CD4-positive, alpha-beta T cell treated with Interleukin-17A for 4 hours (primary cell): ENCODE results near the gene SLC9A8.
"Not testable (repeated sequence)": the region's sequence is repeated elsewhere in the genome, so short reads cannot be mapped to it uniquely, and the experiment has no call there.

Source experiments
- DNase-seq: peaks from one replicate; pipeline ENCODE4 v3.0.0-alpha.2; 2020; ENCODE audit warnings: mixed read lengths

SLC9A8 gene, protein sequence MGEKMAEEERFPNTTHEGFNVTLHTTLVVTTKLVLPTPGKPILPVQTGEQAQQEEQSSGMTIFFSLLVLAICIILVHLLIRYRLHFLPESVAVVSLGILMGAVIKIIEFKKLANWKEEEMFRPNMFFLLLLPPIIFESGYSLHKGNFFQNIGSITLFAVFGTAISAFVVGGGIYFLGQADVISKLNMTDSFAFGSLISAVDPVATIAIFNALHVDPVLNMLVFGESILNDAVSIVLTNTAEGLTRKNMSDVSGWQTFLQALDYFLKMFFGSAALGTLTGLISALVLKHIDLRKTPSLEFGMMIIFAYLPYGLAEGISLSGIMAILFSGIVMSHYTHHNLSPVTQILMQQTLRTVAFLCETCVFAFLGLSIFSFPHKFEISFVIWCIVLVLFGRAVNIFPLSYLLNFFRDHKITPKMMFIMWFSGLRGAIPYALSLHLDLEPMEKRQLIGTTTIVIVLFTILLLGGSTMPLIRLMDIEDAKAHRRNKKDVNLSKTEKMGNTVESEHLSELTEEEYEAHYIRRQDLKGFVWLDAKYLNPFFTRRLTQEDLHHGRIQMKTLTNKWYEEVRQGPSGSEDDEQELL

GRCh38 chr20:49812507-49813304, at the start of gene SLC9A8:
Gene SLC9A8 (plus strand): TSS chr20:49812828. CDS start chr20:49812923, 95 bp downstream.
- DNase-seq, result peak; percentile 82

GRCh38 chr20:49762940-49763766, 49.5 kb upstream of the SLC9A8 start:
- no peak for DNase-seq

GRCh38 chr20:49765413-49765736, 47.3 kb upstream of the SLC9A8 start:
- no peak for DNase-seq

DNA sequence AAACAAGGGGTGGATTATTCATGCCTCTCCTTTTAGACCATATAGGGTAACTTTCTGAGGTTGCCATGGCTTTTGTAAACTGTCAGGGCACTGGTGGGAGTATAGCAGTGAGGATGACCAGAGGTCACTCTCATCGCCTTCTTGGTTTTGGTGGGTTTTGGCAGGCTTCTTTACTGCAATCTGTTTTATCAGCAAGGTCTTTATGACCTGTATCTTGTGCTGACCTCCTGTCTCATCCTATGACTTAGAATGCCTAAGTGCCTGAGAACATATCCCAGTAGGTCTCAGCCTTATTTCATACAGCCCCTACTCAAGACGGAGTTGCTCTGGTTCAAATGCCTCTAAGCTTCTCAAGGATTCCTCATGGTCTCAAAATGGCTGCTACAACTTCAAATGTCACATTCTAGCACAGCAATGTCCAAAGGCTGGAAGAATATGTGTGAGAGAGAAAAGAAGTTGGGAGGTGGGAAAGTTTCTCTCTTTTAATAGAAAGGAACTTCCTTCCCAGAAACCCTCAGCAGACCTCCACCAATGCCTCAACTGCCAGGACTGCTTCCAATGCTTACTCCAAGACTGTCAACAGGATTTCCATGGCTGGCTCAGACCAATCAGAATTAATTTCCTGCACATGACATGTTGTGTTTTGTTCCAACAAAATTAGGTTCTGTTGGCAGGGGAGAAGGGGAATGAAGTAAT, 46.6 kb upstream of the SLC9A8 start:
- DNase-seq, result no peak

DNA sequence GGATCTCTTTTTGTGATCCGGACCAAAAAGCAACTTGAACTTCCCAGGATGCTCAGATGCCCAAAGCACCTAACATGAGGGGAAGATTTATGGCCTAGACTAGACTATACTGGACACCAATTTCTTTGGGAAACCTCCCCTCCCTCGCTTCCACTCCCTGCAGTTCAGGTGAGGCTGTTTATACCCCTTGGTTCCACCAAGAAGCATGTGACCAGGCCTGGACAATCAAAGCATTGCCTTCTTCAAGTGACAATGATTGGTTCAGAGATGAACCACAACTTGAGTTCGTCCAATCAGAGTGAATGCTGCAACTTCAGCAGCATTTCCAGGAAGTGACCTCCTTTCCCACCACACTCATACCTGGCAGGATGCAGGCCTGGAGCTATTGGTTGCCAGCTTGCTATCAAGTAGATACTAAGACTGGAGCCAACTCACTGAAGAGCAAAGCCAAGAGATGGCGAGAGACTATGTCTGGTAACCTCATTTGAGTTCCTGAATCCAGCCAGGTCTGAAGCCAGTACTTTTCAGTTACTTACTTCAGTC, 45.6 kb upstream of the SLC9A8 start:
- DNase-seq, result no peak

- peak; percentile 30 for DNase-seq
Observed at GRCh38 chr20:49768204-49769047, 44.2 kb upstream of the SLC9A8 start.

GRCh38 chr20:49769048-49769581, 43.5 kb upstream of the SLC9A8 start:
- no peak for DNase-seq

- no peak for DNase-seq
Observed at GRCh38 chr20:49770634-49771033, 42.0 kb upstream of the SLC9A8 start.

GRCh38 chr20:49774213-49774612, 38.4 kb upstream of the SLC9A8 start:
- DNase-seq, result not testable (repeated sequence)

DNA sequence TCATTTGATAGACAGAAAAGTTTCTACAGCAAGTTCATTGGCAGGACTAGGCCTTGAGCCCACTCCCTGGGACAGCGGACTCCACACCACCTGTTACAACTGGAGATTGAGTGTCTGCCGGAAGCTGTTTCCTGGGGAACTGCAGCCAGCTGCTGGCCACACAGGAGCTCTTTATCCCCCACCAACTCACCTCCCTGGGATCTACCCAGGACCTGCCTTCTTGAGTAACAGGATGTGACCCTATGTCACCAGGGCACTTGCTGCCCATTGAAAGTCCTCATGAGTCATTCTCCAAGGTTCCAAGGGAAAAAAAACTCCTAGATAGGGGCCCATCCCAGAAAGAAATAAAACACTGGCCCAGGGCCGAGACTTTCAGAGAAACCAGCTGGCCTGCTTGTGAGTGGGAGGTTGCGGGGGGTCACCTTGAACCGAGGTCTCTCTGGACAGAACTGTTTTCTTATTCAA, 37.4 kb upstream of the SLC9A8 start:
- DNase-seq, result no peak

GRCh38 chr20:49779972-49780371, 32.7 kb upstream of the SLC9A8 start:
- DNase-seq, result no peak

DNA sequence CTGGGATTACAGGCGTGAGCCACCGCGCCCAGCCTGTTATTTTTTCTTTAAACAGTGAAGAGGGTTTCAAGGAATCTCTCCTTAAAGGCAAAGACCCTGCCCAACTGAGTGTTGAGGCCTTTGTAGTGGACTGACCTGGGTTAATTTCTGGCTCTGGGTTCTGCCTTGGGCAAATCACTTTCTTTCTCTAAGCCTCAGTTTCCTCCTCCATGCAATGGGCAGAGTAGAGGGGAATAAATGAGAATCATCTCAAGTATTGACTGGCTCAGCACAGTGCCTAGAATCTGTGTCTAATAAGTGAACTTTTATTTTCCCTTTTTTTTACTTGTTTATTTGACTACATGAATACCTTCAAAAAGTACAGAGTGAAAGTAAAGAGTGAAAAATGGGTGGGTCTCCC, 31.0 kb upstream of the SLC9A8 start:
- DNase-seq, result no peak

GRCh38 chr20:49782439-49782838, 30.2 kb upstream of the SLC9A8 start:
- DNase-seq, result not testable (repeated sequence)

DNA sequence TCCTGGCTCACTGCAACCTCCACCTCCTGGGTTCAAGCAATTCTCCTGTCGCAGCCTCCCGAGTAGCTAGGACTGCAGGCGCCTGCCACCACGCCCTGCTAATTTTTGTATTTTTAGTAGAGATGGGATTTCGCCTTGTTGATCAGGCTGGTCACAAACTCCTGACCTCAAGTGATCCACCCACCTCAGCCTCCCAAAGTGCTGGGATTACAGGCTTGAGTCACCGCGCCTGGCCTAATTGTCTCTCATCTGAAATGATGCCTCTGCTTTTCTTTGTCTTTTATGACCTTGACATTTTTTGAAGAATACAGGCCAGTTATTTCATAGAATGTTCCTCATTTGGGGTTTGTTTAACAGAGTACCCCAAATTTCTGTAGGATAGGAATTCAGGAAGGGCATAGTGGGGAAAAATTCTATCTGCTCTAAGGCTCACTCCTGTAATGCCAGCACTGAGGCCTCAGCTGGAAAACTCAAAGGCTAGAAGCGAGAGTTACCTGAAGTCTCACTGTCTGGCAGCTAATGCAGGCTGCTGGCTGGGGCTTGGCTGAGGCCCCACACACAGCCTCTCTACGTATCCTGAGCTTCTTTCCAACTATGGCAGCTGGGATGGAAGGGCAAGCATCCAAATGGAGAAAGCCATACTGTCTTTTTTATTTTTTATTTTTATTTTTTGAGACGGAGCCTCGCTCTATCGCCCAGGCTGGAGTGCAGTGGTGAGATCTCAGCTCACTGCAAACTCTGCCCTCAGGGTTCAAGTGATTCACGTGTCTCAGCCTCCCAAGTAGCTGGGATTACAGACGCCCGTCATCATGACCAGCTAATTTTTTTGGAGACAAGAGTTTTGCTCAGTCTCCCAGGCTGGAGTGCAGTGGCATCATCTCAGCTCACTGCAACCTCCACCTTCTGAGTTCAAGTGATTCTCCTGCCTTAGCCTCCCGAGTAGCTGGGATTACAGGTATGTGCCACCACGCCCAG, 29.3 kb upstream of the SLC9A8 start:
- DNase-seq, result not testable (repeated sequence)

DNA sequence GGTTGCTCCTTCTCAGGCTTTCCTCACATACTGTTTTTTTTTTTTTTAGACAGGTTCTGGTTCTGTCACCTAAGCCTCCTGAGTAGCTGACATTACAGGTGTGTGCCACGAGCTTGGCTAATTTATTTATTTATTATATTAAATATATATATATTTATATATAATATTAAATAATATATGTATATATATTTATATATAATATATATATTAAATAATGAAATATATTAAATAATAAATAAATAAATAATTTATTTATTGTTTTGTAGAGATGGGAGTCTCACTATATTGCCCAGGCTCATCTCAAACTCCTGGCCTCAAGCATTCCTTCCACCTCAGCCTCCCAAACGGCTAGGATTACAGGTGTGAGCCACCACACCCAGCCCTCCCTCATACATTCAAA, 28.3 kb upstream of the SLC9A8 start:
- DNase-seq, result no peak

DNA sequence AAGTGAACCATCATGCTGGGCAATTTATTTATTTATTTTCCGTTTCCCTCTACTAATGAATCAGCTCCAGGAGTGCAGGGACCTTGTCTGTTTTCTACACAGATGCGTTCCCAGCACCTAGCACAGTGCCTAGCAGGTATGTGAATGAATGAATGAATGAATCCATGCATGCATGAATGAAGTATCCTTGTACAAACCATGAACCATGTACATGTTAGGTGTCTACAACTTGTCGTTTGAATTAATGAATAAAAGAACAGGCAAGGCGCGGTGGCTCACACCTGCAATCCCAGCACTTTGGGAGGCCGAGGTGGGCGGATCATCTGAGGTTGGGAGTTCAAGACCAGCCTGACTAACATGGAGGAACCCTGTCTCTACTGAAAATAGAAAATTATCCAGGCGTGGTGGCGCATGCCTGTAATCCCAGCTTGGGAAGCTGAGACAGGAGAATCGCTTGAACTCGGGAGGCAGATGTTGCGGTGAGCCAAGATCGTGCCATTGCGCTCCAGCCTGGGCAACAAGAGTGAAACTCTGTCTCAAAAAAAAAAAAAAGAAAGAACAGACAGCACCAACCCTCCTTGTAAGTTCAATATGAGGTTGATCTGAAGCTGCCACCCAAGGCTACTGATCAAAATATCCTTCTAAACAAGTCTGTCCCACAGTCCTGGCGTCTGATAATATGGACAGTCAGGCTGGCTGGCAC, 27.3 kb upstream of the SLC9A8 start:
- no peak for DNase-seq

DNA sequence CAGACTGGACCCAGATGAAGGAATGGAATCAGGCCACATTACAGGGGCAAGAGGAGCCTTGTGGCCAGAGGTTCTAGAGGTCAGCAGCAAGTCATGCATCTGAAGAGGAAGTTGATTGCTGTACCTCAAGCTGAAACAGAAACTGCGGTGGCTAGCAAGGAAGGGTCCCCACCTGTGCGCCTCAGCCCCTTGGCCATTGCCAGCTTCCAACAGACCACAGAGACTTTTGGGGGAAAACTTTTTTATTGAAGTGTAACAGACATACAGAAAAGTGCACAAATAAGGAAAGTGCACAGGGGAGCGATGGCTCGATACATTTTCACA, 26.8 kb upstream of the SLC9A8 start:
- no peak for DNase-seq

DNA sequence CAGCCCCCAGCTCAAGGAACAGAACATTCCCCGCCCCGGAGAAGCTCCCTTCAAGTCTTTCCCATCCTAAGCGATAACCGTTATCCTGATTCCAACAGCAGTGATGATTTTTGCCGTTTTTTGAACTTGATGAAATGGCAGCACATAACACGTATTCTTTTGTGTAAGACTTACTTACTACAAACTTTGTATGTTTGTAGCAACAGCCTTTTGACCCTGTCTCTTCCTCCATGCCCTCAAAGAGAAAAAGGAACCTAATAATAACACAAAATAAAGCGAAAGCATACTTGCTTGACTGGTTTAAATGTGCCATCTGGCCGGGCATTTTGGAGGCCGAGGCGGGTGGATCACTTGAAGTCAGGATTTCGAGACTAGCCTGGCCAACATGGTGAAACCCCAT, 26.4 kb upstream of the SLC9A8 start:
- no peak for DNase-seq
